ENCODE data around the gene ZGLP1. TPM values are rescaled to one million over a fixed set of nuclear protein-coding genes. Genes with fewer than 3 reads are reported as not detected.

The ZGLP1 gene
- total RNA-seq, 1 donor from 2014 or later = 10.4 TPM

- TF ChIP-seq, protein P1, sequence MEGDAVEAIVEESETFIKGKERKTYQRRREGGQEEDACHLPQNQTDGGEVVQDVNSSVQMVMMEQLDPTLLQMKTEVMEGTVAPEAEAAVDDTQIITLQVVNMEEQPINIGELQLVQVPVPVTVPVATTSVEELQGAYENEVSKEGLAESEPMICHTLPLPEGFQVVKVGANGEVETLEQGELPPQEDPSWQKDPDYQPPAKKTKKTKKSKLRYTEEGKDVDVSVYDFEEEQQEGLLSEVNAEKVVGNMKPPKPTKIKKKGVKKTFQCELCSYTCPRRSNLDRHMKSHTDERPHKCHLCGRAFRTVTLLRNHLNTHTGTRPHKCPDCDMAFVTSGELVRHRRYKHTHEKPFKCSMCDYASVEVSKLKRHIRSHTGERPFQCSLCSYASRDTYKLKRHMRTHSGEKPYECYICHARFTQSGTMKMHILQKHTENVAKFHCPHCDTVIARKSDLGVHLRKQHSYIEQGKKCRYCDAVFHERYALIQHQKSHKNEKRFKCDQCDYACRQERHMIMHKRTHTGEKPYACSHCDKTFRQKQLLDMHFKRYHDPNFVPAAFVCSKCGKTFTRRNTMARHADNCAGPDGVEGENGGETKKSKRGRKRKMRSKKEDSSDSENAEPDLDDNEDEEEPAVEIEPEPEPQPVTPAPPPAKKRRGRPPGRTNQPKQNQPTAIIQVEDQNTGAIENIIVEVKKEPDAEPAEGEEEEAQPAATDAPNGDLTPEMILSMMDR (conservative IDR thresholded peaks at IDR 0.05) = no peak
- H3K27me3 Mint-ChIP-seq (ENCODE audit: low read depth) = peaks cover 100% of the 10 kb centered on the region
- H3K36me3 Mint-ChIP-seq (ENCODE audit: low read depth) = no peaks in the 10 kb centered on the region
- H3K4me1 Mint-ChIP-seq = peaks cover 27% of the 10 kb centered on the region
- no peak overlapping the region for H3K27ac Mint-ChIP-seq (ENCODE audit: unreplicated experiment)
- DNase-seq (ENCODE audit: low read depth, low spot score) = no peak
- H3K9me3 Mint-ChIP-seq = no peaks in the 10 kb centered on the region
- H3K4me3 Mint-ChIP-seq = peak overlapping the region; percentile 65
These were observed 18.6 kb downstream of the ZGLP1 start for GRCh38 chr19:10290876-10291553.

GRCh38 chr19:10290357-10290875, 19.2 kb downstream of the ZGLP1 start:
- H3K36me3 Mint-ChIP-seq (ENCODE audit: low read depth) = no peaks in the 10 kb centered on the region
- no peak for DNase-seq (ENCODE audit: low read depth, low spot score)
- H3K4me1 Mint-ChIP-seq = peaks cover 22% of the 10 kb centered on the region
- H3K9me3 Mint-ChIP-seq = no peaks in the 10 kb centered on the region
- TF ChIP-seq, protein P1 (conservative IDR thresholded peaks at IDR 0.05) = no peak
- peak overlapping the region; percentile 50 for H3K4me3 Mint-ChIP-seq
- H3K27ac Mint-ChIP-seq (ENCODE audit: unreplicated experiment) = no peak overlapping the region
- H3K27me3 Mint-ChIP-seq (ENCODE audit: low read depth) = peaks cover 100% of the 10 kb centered on the region

DNA sequence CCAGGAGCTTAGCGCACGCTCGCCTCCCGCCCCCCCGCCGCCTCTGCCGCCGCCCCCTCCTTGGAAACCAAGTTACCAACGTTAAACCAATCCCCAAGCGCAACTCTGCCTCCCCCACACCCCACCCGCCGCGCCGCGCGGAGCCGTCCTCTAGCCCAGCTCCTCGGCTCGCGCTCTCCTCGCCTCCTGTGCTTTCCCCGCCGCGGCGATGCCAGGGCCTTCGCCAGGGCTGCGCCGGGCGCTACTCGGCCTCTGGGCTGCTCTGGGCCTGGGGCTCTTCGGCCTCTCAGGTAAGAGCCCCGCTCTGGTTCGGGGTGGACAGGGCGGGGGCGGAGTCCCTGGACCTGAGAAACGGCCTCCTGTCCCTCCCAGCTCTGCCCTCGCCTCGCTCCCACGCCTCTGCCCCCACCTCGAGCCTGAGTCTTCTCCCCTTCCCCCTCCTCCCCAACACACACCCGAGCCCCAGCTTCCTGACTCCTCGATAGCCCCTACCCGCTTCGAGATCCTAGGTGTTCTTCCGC, 19.7 kb downstream of the ZGLP1 start, which contains the start of gene ICAM5:
Gene ICAM5, plus strand, starts transcription at position 117 of the 521 bp plus-strand sequence. Its CDS starts 92 bp downstream, at position 209.
- Mint-ChIP-seq H3K27ac (ENCODE audit: unreplicated experiment) (no peak within 1 kb of the TSS), H3K36me3 (ENCODE audit: low read depth) (no peaks in the 10 kb centered on the region), H3K9me3 (no peaks in the 10 kb centered on the region), H3K4me1 (peaks cover 22% of the 10 kb centered on the region), H3K4me3 (peak within 1 kb of the TSS; percentile 81), H3K27me3 (ENCODE audit: low read depth) (peaks cover 100% of the 10 kb centered on the region)
- TF ChIP-seq, protein P1 (conservative IDR thresholded peaks at IDR 0.05) = no peak
- no peak for DNase-seq (ENCODE audit: low read depth, low spot score)

DNA sequence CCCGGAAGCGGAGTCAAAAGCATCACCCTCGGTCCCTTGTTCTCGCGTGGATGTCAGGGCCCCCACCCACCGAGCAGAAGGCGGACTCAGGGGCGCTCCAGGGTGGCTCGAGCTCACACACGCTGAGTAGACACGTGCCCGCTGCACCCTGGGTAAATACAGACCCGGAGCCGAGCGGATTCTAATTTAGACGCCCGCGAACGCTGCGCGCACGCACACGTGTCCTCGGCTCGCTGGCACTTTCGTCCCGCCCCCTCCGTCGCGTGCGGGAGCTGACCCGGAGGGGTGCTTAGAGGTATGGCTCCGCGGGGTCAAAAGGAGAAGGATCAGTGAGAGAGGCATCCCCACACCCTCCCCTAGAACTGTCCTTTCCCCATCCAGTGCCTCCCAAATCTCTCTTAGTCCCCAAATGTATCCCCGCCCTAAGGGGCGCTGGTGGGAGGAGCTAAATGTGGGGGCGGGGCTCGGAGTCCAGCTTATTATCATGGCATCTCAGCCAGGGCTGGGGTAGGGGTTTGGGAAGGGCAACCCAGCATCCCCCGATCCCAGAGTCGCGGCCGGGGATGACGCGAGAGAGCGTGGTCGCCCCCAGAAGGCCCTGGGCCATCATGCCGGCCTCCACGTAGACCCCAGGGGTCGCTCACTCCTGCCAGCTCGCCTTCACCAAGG, 20.3 kb downstream of the ZGLP1 start:
- peaks cover 22% of the 10 kb centered on the region for H3K4me1 Mint-ChIP-seq
- no peaks in the 10 kb centered on the region for H3K36me3 Mint-ChIP-seq (ENCODE audit: low read depth)
- TF ChIP-seq, protein P1 (conservative IDR thresholded peaks at IDR 0.05) = no peak
- no peaks in the 10 kb centered on the region for H3K9me3 Mint-ChIP-seq
- H3K27me3 Mint-ChIP-seq (ENCODE audit: low read depth) = peaks cover 99% of the 10 kb centered on the region
- H3K27ac Mint-ChIP-seq (ENCODE audit: unreplicated experiment) = no peak overlapping the region
- peak overlapping the region; percentile 81 for H3K4me3 Mint-ChIP-seq
- DNase-seq (ENCODE audit: low read depth, low spot score) = no peak

DNA sequence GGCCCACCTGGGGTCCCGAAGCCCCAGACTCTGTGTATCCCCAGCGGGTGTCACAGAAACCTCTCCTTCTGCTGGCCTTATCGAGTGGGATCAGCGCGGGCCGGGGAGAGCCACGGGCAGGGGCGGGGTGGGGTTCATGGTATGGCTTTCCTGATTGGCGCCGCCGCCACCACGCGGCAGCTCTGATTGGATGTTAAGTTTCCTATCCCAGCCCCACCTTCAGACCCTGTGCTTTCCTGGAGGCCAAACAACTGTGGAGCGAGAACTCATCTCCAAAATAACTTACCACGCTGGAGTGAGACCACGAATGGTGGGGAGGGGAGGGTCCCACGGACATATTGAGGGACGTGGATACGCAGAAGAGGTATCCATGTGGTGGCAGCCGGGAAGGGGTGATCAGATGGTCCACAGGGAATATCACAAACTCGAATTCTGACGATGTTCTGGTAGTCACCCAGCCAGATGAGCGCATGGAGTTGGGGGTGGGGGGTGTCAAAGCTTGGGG, 20.9 kb downstream of the ZGLP1 start:
- Mint-ChIP-seq H3K27me3 (ENCODE audit: low read depth) (peaks cover 98% of the 10 kb centered on the region), H3K9me3 (no peaks in the 10 kb centered on the region), H3K36me3 (ENCODE audit: low read depth) (no peaks in the 10 kb centered on the region), H3K4me3 (peak overlapping the region; percentile 81), H3K27ac (ENCODE audit: unreplicated experiment) (no peak overlapping the region), H3K4me1 (peaks cover 22% of the 10 kb centered on the region)
- peak; percentile 56 for DNase-seq (ENCODE audit: low read depth, low spot score)
- TF ChIP-seq, protein P1 (conservative IDR thresholded peaks at IDR 0.05) = no peak

Measured in neural crest cell (in vitro differentiated cells).